Activated naive CD4-positive, alpha-beta T cell treated with anti-CD3 and anti-CD28 coated beads for 36 hours (primary cell): ENCODE results near the gene CD83. TPM values are rescaled to one million over a fixed set of nuclear protein-coding genes. Genes with fewer than 3 reads are reported as not detected.
"Not testable (repeated sequence)": the region's sequence is repeated elsewhere in the genome, so short reads cannot be mapped to it uniquely, and the experiment has no call there.

Source experiments
- CTCF ChIA-PET: fragments of 350-600 bp; sonication (Branson Sonifier 250); formaldehyde crosslinking; loops from one replicate; lab custom pipeline; 2021; ENCODE audit warnings: antibody characterized with exemption; lab: Charles Lee
- DNase-seq: peaks from one replicate; pipeline ENCODE4 v3.0.0-alpha.2; 2020
- H3K27ac Mint-ChIP-seq: one replicate; pipeline ENCODE4 v1.8.0; 2021; ENCODE audit warnings: mild to moderate bottlenecking, mixed read lengths
- H3K27me3 Mint-ChIP-seq: one replicate; pipeline ENCODE4 v1.8.0; 2021; ENCODE audit warnings: low read depth, mixed read lengths
- H3K36me3 Mint-ChIP-seq: one replicate; pipeline ENCODE4 v1.8.0; 2021; ENCODE audit warnings: low read depth, mixed read lengths
- H3K4me1 Mint-ChIP-seq: one replicate; pipeline ENCODE4 v1.8.0; 2021; ENCODE audit warnings: low read depth, mixed read lengths
- H3K4me3 Mint-ChIP-seq: one replicate; pipeline ENCODE4 v1.8.0; 2021; ENCODE audit warnings: mild to moderate bottlenecking, moderate library complexity, mixed read lengths
- H3K9me3 Mint-ChIP-seq: one replicate; pipeline ENCODE4 v1.8.0; 2021; ENCODE audit warnings: mixed read lengths
- intact Hi-C: fragments of 100-400 bp; cut with micrococcal nuclease; formaldehyde crosslinking; loops from one replicate; pipeline ENCODE4 v1.15.1; 2023
- total RNA-seq, 2 experiments: library from RNA; stranded (reverse); gene quantifications; one replicate each; pipeline ENCODE4 v1.2.3, GENCODE V29; 2021

Gene CD83, protein sequence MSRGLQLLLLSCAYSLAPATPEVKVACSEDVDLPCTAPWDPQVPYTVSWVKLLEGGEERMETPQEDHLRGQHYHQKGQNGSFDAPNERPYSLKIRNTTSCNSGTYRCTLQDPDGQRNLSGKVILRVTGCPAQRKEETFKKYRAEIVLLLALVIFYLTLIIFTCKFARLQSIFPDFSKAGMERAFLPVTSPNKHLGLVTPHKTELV
- 10 to 100 TPM; 11.9 to 13.8 TPM for total RNA-seq

DNA sequence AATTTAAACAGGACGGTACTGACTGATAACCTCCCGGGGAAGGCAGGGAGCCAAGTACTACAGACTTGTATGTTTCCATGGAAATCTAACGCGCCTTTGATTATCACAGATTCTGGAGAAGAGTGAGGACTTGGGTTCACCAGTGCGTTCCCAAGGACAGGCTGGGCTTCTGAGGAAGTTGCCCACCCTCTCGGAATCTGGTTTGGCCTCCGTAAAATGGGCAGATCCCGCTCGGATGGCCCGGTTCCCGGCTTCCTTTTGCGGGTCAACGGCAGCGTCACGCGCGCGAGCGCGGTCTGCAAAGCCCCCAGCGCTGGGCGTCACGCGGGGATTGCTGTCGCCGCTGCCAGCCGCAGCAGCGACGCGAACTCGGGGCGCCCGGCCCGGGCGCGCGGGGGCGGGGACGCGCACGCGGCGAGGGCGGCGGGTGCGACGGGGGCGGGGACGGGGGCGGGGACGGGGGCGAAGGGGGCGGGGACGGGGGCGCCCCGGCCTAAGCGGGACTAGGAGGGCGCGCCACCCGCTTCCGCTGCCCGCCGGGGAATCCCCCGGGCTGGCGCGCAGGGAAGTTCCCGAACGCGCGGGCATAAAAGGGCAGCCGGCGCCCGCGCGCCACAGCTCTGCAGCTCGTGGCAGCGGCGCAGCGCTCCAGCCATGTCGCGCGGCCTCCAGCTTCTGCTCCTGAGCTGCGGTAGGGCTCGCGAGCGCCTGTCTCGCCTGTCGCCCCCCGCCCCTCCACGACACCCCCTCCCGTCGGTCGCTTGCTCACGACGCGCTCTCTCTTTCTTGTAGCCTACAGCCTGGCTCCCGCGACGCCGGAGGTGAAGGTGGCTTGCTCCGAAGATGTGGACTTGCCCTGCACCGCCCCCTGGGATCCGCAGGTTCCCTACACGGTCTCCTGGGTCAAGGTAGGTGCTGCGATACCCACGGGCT is at the start of gene CD83:
Gene CD83 (plus strand): TSS at position 615 of the 933 bp plus-strand sequence. CDS start 40 bp downstream, at position 655.
- Mint-ChIP-seq H3K27ac (peak within 1 kb of the TSS; percentile 87), H3K4me3 (peak within 1 kb of the TSS; percentile 93), H3K9me3 (no peaks in the 10 kb centered on the region), H3K4me1 (peaks cover 36% of the 10 kb centered on the region), H3K27me3 (peaks cover 2% of the 10 kb centered on the region), H3K36me3 (peaks cover 26% of the 10 kb centered on the region)
- peak; percentile 75 for DNase-seq
- CTCF ChIA-PET, result interaction anchor here (3.1 kb wide), 1 partner anchor 50 kb away, joined by 11 read pairs; no protein-coding TSS in a partner anchor
- intact Hi-C loops, result loop anchor here (1.0 to 10.0 kb wide), 8 partner anchors 8 to 1130 kb away; partner anchors contain the start of genes JARID2 and NOL7

DNA sequence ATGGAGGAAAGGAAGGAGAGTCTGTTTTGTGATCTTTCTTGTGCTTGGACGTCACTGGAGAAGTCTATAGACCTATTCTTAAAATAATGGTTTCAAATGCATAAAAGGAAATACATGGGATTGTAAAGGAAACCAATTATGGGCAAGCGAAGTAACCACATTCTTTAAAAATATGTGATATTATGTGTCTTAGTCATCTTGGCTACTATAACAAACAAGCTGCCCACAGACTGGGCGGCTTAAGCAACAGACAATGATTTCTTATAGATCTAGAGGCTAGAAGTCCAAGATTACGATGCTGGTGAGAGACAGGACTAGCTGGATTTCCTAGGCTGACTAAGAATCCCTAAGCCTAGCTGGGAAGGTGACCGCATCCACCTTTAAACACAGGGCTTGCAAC is 49.4 kb upstream of the CD83 start:
- no peaks in the 10 kb centered on the region for H3K27me3 Mint-ChIP-seq
- H3K4me3 Mint-ChIP-seq, result no peak overlapping the region
- DNase-seq, result no peak
- CTCF ChIA-PET, result interaction anchor here (0.6 to 7.1 kb wide), 12 partner anchors 15 to 254 kb away, joined by 3 to 91 read pairs (median 4); partner anchors contain the start of gene MCUR1
- H3K9me3 Mint-ChIP-seq, result no peaks in the 10 kb centered on the region
- peaks cover 3% of the 10 kb centered on the region for H3K4me1 Mint-ChIP-seq
- intact Hi-C loops, result loop anchor here (10.0 kb wide), 1 partner anchor 493 kb away; the partner anchor contains the start of gene SIRT5
- no peaks in the 10 kb centered on the region for H3K36me3 Mint-ChIP-seq
- no peak overlapping the region for H3K27ac Mint-ChIP-seq

DNA sequence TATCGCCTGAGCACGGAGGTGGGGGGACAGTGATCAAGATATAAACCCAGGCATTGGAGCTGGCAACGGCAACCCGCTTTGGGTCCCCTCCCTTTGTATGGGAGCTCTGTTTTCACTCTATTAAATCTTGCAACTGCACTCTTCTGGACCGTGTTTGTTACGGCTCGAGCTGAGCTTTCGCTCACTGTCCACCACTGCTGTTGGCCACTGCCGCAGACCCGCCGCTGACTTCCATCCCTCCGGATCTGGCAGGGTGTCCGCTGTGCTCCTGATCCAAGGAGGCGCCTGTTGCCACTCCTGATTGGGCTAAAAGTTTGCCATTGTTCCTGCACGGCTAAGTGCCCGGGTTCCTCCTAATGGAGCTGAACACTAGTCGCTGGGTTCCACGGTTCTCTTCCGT is 48.9 kb upstream of the CD83 start:
- no peak for DNase-seq
- Mint-ChIP-seq H3K36me3 (no peaks in the 10 kb centered on the region), H3K9me3 (no peaks in the 10 kb centered on the region), H3K27ac (no peak overlapping the region), H3K27me3 (no peaks in the 10 kb centered on the region), H3K4me1 (peaks cover 5% of the 10 kb centered on the region), H3K4me3 (no peak overlapping the region)
- intact Hi-C loops, result loop anchor here (10.0 kb wide), 1 partner anchor 494 kb away; the partner anchor contains the start of gene SIRT5
- CTCF ChIA-PET, result interaction anchor here (0.6 to 7.1 kb wide), 11 partner anchors 16 to 224 kb away, joined by 3 to 91 read pairs (median 4); no protein-coding TSS in a partner anchor

DNA sequence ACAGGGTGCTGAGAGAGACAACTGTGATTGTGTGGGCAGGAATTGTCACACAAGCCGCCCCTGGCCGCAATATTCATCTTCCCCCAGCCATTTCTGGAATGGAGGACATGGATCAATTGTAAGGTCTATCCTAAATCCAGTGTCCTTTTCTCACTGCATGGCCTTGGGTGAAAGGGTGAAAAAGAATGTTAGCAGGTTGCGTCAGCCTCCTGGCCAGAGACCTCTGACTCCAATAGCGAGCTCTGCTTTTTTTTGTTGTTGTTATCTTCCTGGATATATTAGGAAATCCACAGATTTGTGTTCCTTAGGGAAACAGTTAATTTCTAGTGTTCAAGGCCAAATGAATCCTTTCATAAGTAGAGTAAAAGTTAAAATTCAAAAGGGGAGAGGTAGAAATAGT is 47.1 kb upstream of the CD83 start:
- Mint-ChIP-seq H3K27ac (no peak overlapping the region), H3K36me3 (no peaks in the 10 kb centered on the region), H3K4me1 (peaks cover 22% of the 10 kb centered on the region), H3K27me3 (no peaks in the 10 kb centered on the region), H3K9me3 (no peaks in the 10 kb centered on the region), H3K4me3 (no peak overlapping the region)
- no peak for DNase-seq
- CTCF ChIA-PET, result no interaction called here
- intact Hi-C loops, result loop anchor here (10.0 kb wide), 1 partner anchor 456 kb away; the partner anchor contains the start of gene NOL7

DNA sequence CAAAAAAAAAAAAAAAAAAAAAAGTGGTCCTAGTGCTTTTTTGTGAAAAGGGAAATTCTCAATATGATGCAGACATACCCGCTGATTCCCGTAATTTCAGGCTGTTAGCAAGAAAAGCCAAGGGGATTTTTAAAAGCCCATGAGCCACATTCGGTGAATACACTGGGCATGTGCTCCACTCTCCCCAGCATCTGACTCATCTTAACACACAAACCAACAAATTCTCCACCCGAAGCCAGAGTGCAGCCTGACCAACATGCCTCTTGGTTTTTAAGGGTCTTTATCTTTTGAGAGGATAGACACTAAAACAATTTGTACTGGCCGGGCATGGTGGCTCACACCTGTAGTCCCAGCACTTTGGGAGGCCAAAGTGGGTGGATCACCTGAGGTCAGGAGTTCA is 45.5 kb upstream of the CD83 start:
- intact Hi-C loops, result loop anchor here (10.0 kb wide), 1 partner anchor 457 kb away; the partner anchor contains the start of gene NOL7
- CTCF ChIA-PET, result interaction anchor here (0.7 to 1.2 kb wide), 2 partner anchors 26 to 57 kb away, joined by 3 to 4 read pairs; no protein-coding TSS in a partner anchor
- Mint-ChIP-seq H3K4me1 (peaks cover 30% of the 10 kb centered on the region), H3K27ac (no peak overlapping the region), H3K9me3 (no peaks in the 10 kb centered on the region), H3K4me3 (no peak overlapping the region), H3K27me3 (no peaks in the 10 kb centered on the region), H3K36me3 (no peaks in the 10 kb centered on the region)
- no peak for DNase-seq

DNA sequence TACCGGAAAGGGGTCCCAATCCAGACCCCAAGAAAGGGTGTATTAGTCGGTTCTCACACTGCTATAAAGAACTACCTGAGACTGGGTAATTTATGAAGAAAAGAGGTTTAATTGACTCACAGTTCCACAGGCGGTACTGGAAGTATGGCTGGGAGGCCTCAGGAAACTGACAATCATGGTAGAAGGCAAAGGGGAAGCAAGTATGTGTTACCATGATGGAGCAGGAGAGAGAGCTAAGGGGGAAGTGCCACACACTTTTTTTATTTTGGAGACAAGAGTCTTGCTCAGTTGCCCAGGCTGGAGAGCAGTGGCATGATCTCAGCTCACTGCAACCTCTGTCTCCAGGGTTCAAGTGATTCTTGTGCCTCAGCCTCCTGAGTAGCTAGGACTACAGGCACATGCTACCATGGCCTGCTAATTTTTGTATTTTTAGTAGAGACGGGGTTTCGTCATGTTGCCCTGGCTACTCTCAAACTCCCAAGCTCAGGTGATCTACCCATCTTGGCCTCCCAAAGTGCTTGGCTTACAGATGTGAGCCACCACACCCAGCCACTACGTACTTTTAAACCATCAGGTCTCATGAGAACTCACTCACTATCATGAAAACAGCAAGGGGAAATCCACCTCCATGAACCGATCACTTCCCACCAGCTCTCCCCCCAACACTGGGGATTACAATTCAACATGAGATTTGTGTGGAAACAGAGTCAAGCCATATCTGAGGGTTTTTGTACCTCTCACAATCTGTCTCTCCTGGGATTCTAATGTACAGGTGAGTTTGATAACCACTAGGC is 43.8 kb upstream of the CD83 start:
- not testable (repeated sequence) for DNase-seq, H3K27me3 Mint-ChIP-seq, H3K4me3 Mint-ChIP-seq, H3K36me3 Mint-ChIP-seq, H3K9me3 Mint-ChIP-seq
- CTCF ChIA-PET, result interaction anchor here (0.7 to 1.8 kb wide), 4 partner anchors 27 to 165 kb away, joined by 3 to 4 read pairs (median 3); no protein-coding TSS in a partner anchor
- Mint-ChIP-seq H3K27ac (peak overlapping the region; percentile 73), H3K4me1 (peaks cover 42% of the 10 kb centered on the region)
- intact Hi-C loops, result loop anchor here (1.0 to 10.0 kb wide), 2 partner anchors 48 to 459 kb away; partner anchors contain the start of gene NOL7

- Mint-ChIP-seq H3K4me1 (peaks cover 49% of the 10 kb centered on the region), H3K4me3 (peak overlapping the region; percentile 46), H3K36me3 (no peaks in the 10 kb centered on the region), H3K27ac (peak overlapping the region; percentile 73), H3K27me3 (no peaks in the 10 kb centered on the region), H3K9me3 (no peaks in the 10 kb centered on the region)
- CTCF ChIA-PET, result interaction anchor here (0.7 to 1.8 kb wide), 7 partner anchors 8 to 166 kb away, joined by 3 to 10 read pairs (median 3); no protein-coding TSS in a partner anchor
- no peak for DNase-seq
- intact Hi-C loops, result loop anchor here (1.0 to 10.0 kb wide), 9 partner anchors 15 to 717 kb away; partner anchors contain the start of genes CD83, MCUR1 and NOL7
Measured at GRCh38 chr6:14074476-14075094, 43.0 kb upstream of the CD83 start.

DNA sequence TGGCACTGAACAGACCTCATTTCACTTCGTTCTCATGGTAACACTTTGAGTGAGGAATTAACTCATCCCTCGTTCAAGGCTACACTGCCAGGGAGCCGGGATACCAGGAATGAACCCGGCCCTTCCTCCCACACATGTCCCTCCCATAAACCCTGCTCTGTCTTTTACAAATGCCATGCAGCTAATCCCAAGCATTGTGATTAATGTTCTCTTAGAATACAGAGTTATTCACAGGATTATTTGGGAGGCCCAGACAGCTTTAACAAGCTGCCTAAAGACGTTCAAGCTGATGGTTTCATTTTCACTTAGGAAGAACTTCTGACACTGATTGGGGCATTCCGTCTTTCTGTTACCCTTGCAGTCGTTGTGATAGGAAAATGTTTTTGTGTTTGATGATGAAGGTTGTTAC is 42.5 kb upstream of the CD83 start:
- CTCF ChIA-PET, result interaction anchor here (1.0 to 1.8 kb wide), 4 partner anchors 8 to 166 kb away, joined by 3 to 10 read pairs (median 4); no protein-coding TSS in a partner anchor
- Mint-ChIP-seq H3K9me3 (no peaks in the 10 kb centered on the region), H3K4me1 (peaks cover 53% of the 10 kb centered on the region), H3K36me3 (no peaks in the 10 kb centered on the region), H3K27me3 (no peaks in the 10 kb centered on the region), H3K27ac (peak overlapping the region; percentile 73), H3K4me3 (peak overlapping the region; percentile 46)
- peak; percentile 29 for DNase-seq
- intact Hi-C loops, result loop anchor here (1.0 to 10.0 kb wide), 8 partner anchors 14 to 718 kb away; partner anchors contain the start of genes CD83, MCUR1 and NOL7

- H3K9me3 Mint-ChIP-seq, result no peaks in the 10 kb centered on the region
- H3K4me1 Mint-ChIP-seq, result peaks cover 51% of the 10 kb centered on the region
- no peaks in the 10 kb centered on the region for H3K27me3 Mint-ChIP-seq
- no peak for DNase-seq
- CTCF ChIA-PET, result interaction anchor here (0.6 to 1.3 kb wide), 4 partner anchors 11 to 134 kb away, joined by 3 to 9 read pairs (median 4); no protein-coding TSS in a partner anchor
- no peak overlapping the region for H3K4me3 Mint-ChIP-seq
- no peaks in the 10 kb centered on the region for H3K36me3 Mint-ChIP-seq
- intact Hi-C loops, result loop anchor here (5.0 to 10.0 kb wide), 4 partner anchors 265 to 720 kb away; partner anchors contain the start of genes MCUR1 and NOL7
- no peak overlapping the region for H3K27ac Mint-ChIP-seq
Measured at GRCh38 chr6:14077193-14077867, 40.2 kb upstream of the CD83 start.

DNA sequence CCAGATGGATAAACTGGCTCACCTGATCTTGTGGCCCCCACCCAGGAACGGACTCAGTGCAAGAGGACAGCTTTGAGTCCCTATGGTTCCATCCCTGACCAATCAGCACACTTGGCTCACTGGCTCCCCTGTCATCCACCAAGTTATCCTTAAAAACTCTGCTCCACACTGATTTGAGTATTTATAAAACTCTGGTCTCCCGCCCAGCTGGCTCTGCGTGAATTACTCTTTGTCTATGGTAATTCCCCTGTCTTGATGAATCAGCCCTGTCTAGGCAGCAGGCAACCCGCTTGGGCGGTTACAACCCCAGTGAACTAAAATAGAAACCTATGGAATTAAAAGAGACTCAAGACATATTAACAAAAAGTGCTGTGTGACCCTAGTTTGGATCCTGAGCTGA is 38.1 kb upstream of the CD83 start:
- Mint-ChIP-seq H3K27ac (no peak overlapping the region), H3K36me3 (no peaks in the 10 kb centered on the region), H3K4me1 (peaks cover 42% of the 10 kb centered on the region), H3K9me3 (no peaks in the 10 kb centered on the region), H3K27me3 (no peaks in the 10 kb centered on the region), H3K4me3 (no peak overlapping the region)
- DNase-seq, result peak; percentile 76
- intact Hi-C loops, result loop anchor here (5.0 to 10.0 kb wide), 4 partner anchors 267 to 722 kb away; partner anchors contain the start of genes MCUR1 and NOL7
- CTCF ChIA-PET, result interaction anchor here (1.1 to 2.2 kb wide), 2 partner anchors 31 to 158 kb away, joined by 4 to 8 read pairs; no protein-coding TSS in a partner anchor
